H1 (cell line): Measurements from ENCODE around the gene ENDOU. TPM values are rescaled to one million over a fixed set of nuclear protein-coding genes. Genes with fewer than 3 reads are reported as not detected.

ENCODE experiments used
- CTCF ChIA-PET: fragments of 300-600 bp; sonication (Branson Sonifier 250); formaldehyde crosslinking; loops from one replicate; lab custom pipeline; 2021; ENCODE audit not compliant: partially characterized antibody; lab: Charles Lee
- POLR2A ChIA-PET: fragments of 300-600 bp; sonication (Branson Sonifier 250); formaldehyde crosslinking; loops from one replicate; lab custom pipeline; 2021; ENCODE audit warnings: inconsistent platforms; ENCODE audit not compliant: partially characterized antibody; lab: Charles Lee
- DNase-seq, 2 experiments: peaks; one replicate each; pipeline versions ENCODE4 v3.0.0 to v3.0.0-alpha.2; 2010 to 2022; ENCODE audit warnings: low spot score in 2 of 2, low read depth in 1 of 2, mixed read lengths in 1 of 2
- FAIRE-seq: peaks from 2 replicates; lab custom pipeline; 2011; peaks lifted over from hg19 to GRCh38; lab: Jason Lieb, UNC
- H2AFZ ChIP-seq: 2 replicates; pipeline ENCODE4 v1.8.1; 2012; ENCODE audit warnings: low read length, inconsistent platforms
- H2AK5ac ChIP-seq: 2 replicates; pipeline ENCODE4 v1.6.1; 2013; ENCODE audit warnings: low read depth, low read length
- H2BK120ac ChIP-seq: replicated peaks from 2 replicates; pipeline ENCODE3; 2013; ENCODE audit warnings: low read depth, low read length, inconsistent platforms
- H2BK12ac ChIP-seq: 2 replicates; pipeline ENCODE4 v1.6.1; 2013; ENCODE audit warnings: low read depth, low read length
- H2BK15ac ChIP-seq: 2 replicates; pipeline ENCODE4 v1.6.1; 2013; ENCODE audit warnings: low read length
- H2BK20ac ChIP-seq: 2 replicates; pipeline ENCODE4 v1.6.1; 2013; ENCODE audit warnings: low read length
- H2BK5ac ChIP-seq: 2 replicates; pipeline ENCODE4 v1.6.1; 2013; ENCODE audit warnings: low read depth, low read length
- H3K14ac ChIP-seq: 2 replicates; pipeline ENCODE4 v1.6.1; 2013; ENCODE audit warnings: inconsistent platforms; ENCODE audit not compliant: insufficient read length
- H3K18ac ChIP-seq: 2 replicates; pipeline ENCODE4 v1.6.1; 2013; ENCODE audit warnings: low read length; ENCODE audit errors: extremely low read depth
- H3K23ac ChIP-seq: 2 replicates; pipeline ENCODE4 v1.6.1; 2013; ENCODE audit warnings: inconsistent platforms; ENCODE audit not compliant: insufficient read length
- H3K23me2 ChIP-seq: 2 replicates; pipeline ENCODE4 v1.6.1; 2013; ENCODE audit warnings: low read depth, low read length
- H3K27ac ChIP-seq: 2 replicates; pipeline ENCODE4 v1.6.1; 2011; ENCODE audit warnings: low read depth, low read length, inconsistent platforms
- H3K27me3 ChIP-seq, 4 experiments: replicated peaks in 1 of 4; 1 replicate in 1 of 4; 2 replicates in 3 of 4; pipeline versions ENCODE4 v1.6.1 to v1.8.1; 2011 to 2013; ENCODE audit warnings: low read length in 3 of 4, mild to moderate bottlenecking in 3 of 4, inconsistent platforms in 2 of 4, mixed read lengths in 2 of 4, moderate library complexity in 1 of 4; ENCODE audit not compliant: control insufficient read depth in 3 of 4, insufficient read depth in 3 of 4; ENCODE audit errors: extremely low read depth in 1 of 4
- H3K36me3 ChIP-seq, 4 experiments: 2 replicates each; pipeline versions ENCODE4 v1.6.1 to v1.8.1; 2011 to 2013; ENCODE audit warnings: mild to moderate bottlenecking in 4 of 4, low read length in 3 of 4, moderate library complexity in 2 of 4, control low read depth in 1 of 4, inconsistent platforms in 1 of 4; ENCODE audit not compliant: insufficient read depth in 4 of 4, control insufficient read depth in 2 of 4
- H3K4ac ChIP-seq: replicated peaks from 2 replicates; pipeline ENCODE3; 2013; ENCODE audit warnings: low read length, low read depth, mixed read lengths, inconsistent platforms; ENCODE audit not compliant: insufficient read length
- H3K4me1 ChIP-seq, 4 experiments: replicated peaks in 1 of 4; 1 replicate in 1 of 4; 2 replicates in 3 of 4; pipeline versions ENCODE4 v1.6.1 to v1.8.1; 2011 to 2013; ENCODE audit warnings: low read length in 3 of 4, inconsistent platforms in 2 of 4, mixed read lengths in 1 of 4; ENCODE audit not compliant: insufficient read depth in 4 of 4, control insufficient read depth in 3 of 4
- H3K4me2 ChIP-seq, 2 experiments: 2 replicates each; pipeline versions ENCODE4 v1.6.1 to v1.8.1; 2011 to 2013; ENCODE audit warnings: low read depth in 2 of 2, low read length in 2 of 2, control low read depth in 1 of 2, inconsistent platforms in 1 of 2, mild to moderate bottlenecking in 1 of 2; ENCODE audit not compliant: insufficient read depth in 1 of 2
- H3K4me3 ChIP-seq, 4 experiments: fragments of 200-600, 300-600 bp in 1 of 4; sonication (generic), shearing (Covaris generic), sonication (Bioruptor Twin) in 1 of 4; 2 replicates each; pipeline versions ENCODE4 v1.5.1 to v1.8.1; 2011 to 2016; ENCODE audit warnings: low read length in 4 of 4, low read depth in 3 of 4, control low read depth in 2 of 4, inconsistent platforms in 2 of 4, mild to moderate bottlenecking in 2 of 4, mixed read lengths in 1 of 4, moderate library complexity in 1 of 4; ENCODE audit not compliant: insufficient read depth in 2 of 4; ENCODE audit errors: extremely low read depth in 1 of 4
- H3K56ac ChIP-seq: replicated peaks from 2 replicates; pipeline ENCODE3; 2013; ENCODE audit warnings: low read depth, mild to moderate bottlenecking, mixed read lengths, low read length, inconsistent platforms; ENCODE audit not compliant: insufficient read length
- H3K79me1 ChIP-seq: 2 replicates; pipeline ENCODE4 v1.6.1; 2013; ENCODE audit warnings: low read depth, low read length, control low read depth
- H3K79me2 ChIP-seq, 2 experiments: 2 replicates each; pipeline versions ENCODE4 v1.6.1 to v1.8.1; 2012 to 2013; ENCODE audit warnings: low read length in 2 of 2, mild to moderate bottlenecking in 2 of 2, inconsistent platforms in 1 of 2; ENCODE audit not compliant: insufficient read depth in 2 of 2, control insufficient read depth in 1 of 2
- H3K9ac ChIP-seq, 4 experiments: replicated peaks in 1 of 4; 1 replicate in 1 of 4; 2 replicates in 3 of 4; pipeline versions ENCODE4 v1.6.1 to v1.8.1; 2011 to 2013; ENCODE audit warnings: low read depth in 3 of 4, low read length in 3 of 4, control low read depth in 2 of 4, mild to moderate bottlenecking in 2 of 4, moderate library complexity in 2 of 4, inconsistent platforms in 1 of 4; ENCODE audit errors: extremely low read depth in 1 of 4
- H3K9me3 ChIP-seq, 2 experiments: 2 replicates each; pipeline versions ENCODE4 v1.6.1 to v1.8.1; 2012 to 2013; ENCODE audit warnings: mild to moderate bottlenecking in 2 of 2, moderate library complexity in 2 of 2, control low read depth in 1 of 2, inconsistent platforms in 1 of 2, low read depth in 1 of 2, low read length in 1 of 2, mixed read lengths in 1 of 2; ENCODE audit not compliant: insufficient read depth in 2 of 2
- H4K20me1 ChIP-seq, 2 experiments: replicated peaks in 1 of 2; 2 replicates each; pipeline versions ENCODE3 to v1.8.1; 2011 to 2013; ENCODE audit warnings: inconsistent platforms in 2 of 2, low read length in 2 of 2, mild to moderate bottlenecking in 1 of 2; ENCODE audit not compliant: insufficient read depth in 2 of 2, control insufficient read depth in 1 of 2
- H4K5ac ChIP-seq: 2 replicates; pipeline ENCODE4 v1.6.1; 2013; ENCODE audit warnings: low read length, low read depth, mixed read lengths, inconsistent platforms; ENCODE audit not compliant: insufficient read length
- H4K8ac ChIP-seq: 2 replicates; pipeline ENCODE4 v1.8.0; 2013; ENCODE audit warnings: mild to moderate bottlenecking, moderate library complexity, low read length, inconsistent platforms; ENCODE audit not compliant: insufficient read depth; ENCODE audit errors: extremely low read depth
- H4K91ac ChIP-seq: replicated peaks from 2 replicates; pipeline ENCODE3; 2013; ENCODE audit warnings: low read length, mixed read lengths, inconsistent platforms; ENCODE audit not compliant: insufficient read length
- CBX5 ChIP-seq: fragments of 300-800, 300-1000 bp; sonication (generic); IDR thresholded peaks from 2 replicates; pipeline ENCODE4 v1.7.1; 2016; ENCODE audit warnings: antibody characterized with exemption, low read length, low read depth
- CHD2 ChIP-seq: IDR thresholded peaks from 2 replicates; pipeline ENCODE4 v1.6.1; 2012; ENCODE audit warnings: low read length, improper control_type of control experiment
- EGR1 ChIP-seq: IDR thresholded peaks from 2 replicates; pipeline ENCODE4 v1.6.1; 2011; ENCODE audit warnings: low read depth, low read length, borderline replicate concordance
- HDAC6 ChIP-seq: IDR thresholded peaks from one replicate; pipeline ENCODE4 v1.7.1; 2012; ENCODE audit warnings: low read depth, mild to moderate bottlenecking, inconsistent platforms, low read length, moderate library complexity
- JUND ChIP-seq: IDR thresholded peaks from 2 replicates; pipeline ENCODE4 v1.6.1; 2011; ENCODE audit warnings: mild to moderate bottlenecking, improper control_type of control experiment, low read length
- KDM1A ChIP-seq: fragments of 200-600, 300-600 bp; sonication (generic); IDR thresholded peaks from 2 replicates; pipeline ENCODE4 v1.7.1; 2016; ENCODE audit warnings: mild to moderate bottlenecking, low read length, borderline replicate concordance
- KDM5A ChIP-seq: fragments of 200-600 bp; IDR thresholded peaks from 2 replicates; pipeline ENCODE4 v1.7.1; 2012; ENCODE audit warnings: mild to moderate bottlenecking, low read length, inconsistent platforms, mixed read lengths
- POLR2A ChIP-seq, 2 experiments: IDR thresholded peaks; 1 replicate in 1 of 2; 2 replicates in 1 of 2; pipeline ENCODE4 v1.6.1; 2011; ENCODE audit warnings: low read depth in 2 of 2, low read length in 2 of 2, mild to moderate bottlenecking in 2 of 2; ENCODE audit errors: control extremely low read depth in 1 of 2
- SUZ12 ChIP-seq: fragments of 200-600 bp; sonication (generic); IDR thresholded peaks from 2 replicates; pipeline ENCODE4 v1.6.1; 2012; ENCODE audit warnings: mild to moderate bottlenecking, inconsistent platforms, low read length, moderate library complexity, mixed read lengths
- TBP ChIP-seq: IDR thresholded peaks from 2 replicates; pipeline ENCODE4 v1.6.1; 2011; ENCODE audit warnings: low read depth, low read length, improper control_type of control experiment
- WGBS, 2 experiments: shearing (Covaris generic) in 1 of 2; methylation state at CpG; one replicate each; pipeline versions ENCODE4 v1.1.6 to v1.1.7; 2013 to 2015; ENCODE audit warnings: low lambda C conversion rate in 2 of 2, mixed read lengths in 2 of 2, inconsistent platforms in 1 of 2, low coverage in 1 of 2, missing lambda C conversion rate in 1 of 2; ENCODE audit not compliant: insufficient replicate concordance in 2 of 2, insufficient coverage in 1 of 2, insufficient read length in 1 of 2; ENCODE audit errors: extremely low coverage in 1 of 2, missing lambda C conversion rate in 1 of 2; 5-methylcytosine and 5-hydroxymethylcytosine counted together
- polyA plus RNA-seq, 7 experiments: library from polyadenylated mRNA; depleted of rRNA in 3 of 7; stranded (reverse) in 5 of 7; unstranded in 2 of 7; fragments of >200 nt in 5 of 7; fragments of 200-250 nt in 2 of 7; gene quantifications; 1 replicate in 5 of 7; 2 replicates in 1 of 7; 4 replicates in 1 of 7; pipeline versions ENCODE4 v1.2.1 to v1.2.3, GENCODE V29; 2011 to 2013; ENCODE audit warnings: missing spikeins in 2 of 7, mixed read lengths in 2 of 7
- total RNA-seq: library from RNA; stranded (reverse); fragmentation: NEBNext Ultra II Directional; extraction: Animal tissue kit (Norgen Biotek cat#: 25700); gene quantifications from 2 replicates; pipeline ENCODE4 v1.2.1, GENCODE V29; 2021

Gene ENDOU
- total and polyA plus RNA-seq, 2 of the 8 experiments (the other 6 are each of a cell fraction or from before 2014, with no cell fraction given) = not detected

GRCh38 chr12:47754126-47754525 lies 28.8 kb upstream of the ENDOU start:
- Histone ChIP-seq H3K79me2 (no peaks in the 10 kb centered on the region), H3K23me2 (peaks cover 6% of the 10 kb centered on the region; the same call in 1 of the 2 replicates), H4K5ac (no peak overlapping the region), H3K27me3 (no peaks in the 10 kb centered on the region), H3K18ac (no peak overlapping the region), H3K9ac (no peak overlapping the region), H4K91ac (peak overlapping the region; percentile 23), H3K14ac (no peak overlapping the region), H3K79me1 (no peaks in the 10 kb centered on the region), H4K20me1 (no peaks in the 10 kb centered on the region), H3K4me1 (peaks cover 12 to 22% (median 16%) of the 10 kb centered on the region in 4 experiments), H3K56ac (no peak overlapping the region), H2BK12ac (peak overlapping the region; percentile 5; the same call in 1 of the 2 replicates), H3K4me2 (no peak overlapping the region), H2AK5ac (peak overlapping the region; percentile 29; the same call in 1 of the 2 replicates), H2BK5ac (no peak overlapping the region; the same call in 1 of the 2 replicates), H2BK120ac (peak overlapping the region; percentile 1), H4K8ac (no peak overlapping the region), H3K9me3 (no peaks in the 10 kb centered on the region), H2AFZ (no peak overlapping the region), H3K4ac (peak overlapping the region; percentile 73), H2BK20ac (no peak overlapping the region; the same call in 1 of the 2 replicates), H3K23ac (no peak overlapping the region), H2BK15ac (no peak overlapping the region), H3K27ac (no peak overlapping the region), H3K4me3 (no peak overlapping the region), H3K36me3 (no peaks in the 10 kb centered on the region)
- WGBS, 2 experiments = 80% methylated on average over 4 of the region's 4 CpGs; no CpG with 5 or more reads in 1 of the 2 experiments
- no peak for FAIRE-seq
- ChIA-PET POLR2A (interaction anchor here (1.1 to 1.4 kb wide), 3 partner anchors 13 to 29 kb away, joined by 3 read pairs; partner anchors contain the start of gene ENDOU), CTCF (interaction anchor here (0.8 to 64.6 kb wide), 8 partner anchors 9 to 151 kb away, joined by 3 to 2442 read pairs (median 16); partner anchors contain the start of genes ENDOU, SLC48A1 and VDR)
- no peak for DNase-seq
- TF ChIP-seq EGR1 = no peak
- no peak for TF ChIP-seq KDM1A
- no peak for TF ChIP-seq SUZ12
- no peak for TF ChIP-seq CBX5
- no peak for TF ChIP-seq HDAC6
- TF ChIP-seq TBP = no peak
- no peak for TF ChIP-seq JUND
- TF ChIP-seq POLR2A (IDR thresholded peaks at IDR 0.05; ENCODE audit: control extremely low read depth in 1 of 2, low read depth in 2 of 2, low read length in 2 of 2) = no peak
- no peak for TF ChIP-seq KDM5A
- no peak for TF ChIP-seq CHD2
